Breast epithelium (tissue), 3 donors: ENCODE results near the gene SH3BP5.

Experiments used
- POLR2A ChIP-seq: fragments of 450-650 bp; IDR thresholded peaks from one replicate; pipeline ENCODE4 v1.6.1; 2016; ENCODE audit warnings: antibody characterized with exemption, mild to moderate bottlenecking, moderate library complexity
- TF ChIP-seq, protein P1 (sequence below), 3 donors: fragments of 450-650 bp; IDR thresholded peaks; one replicate each; pipeline ENCODE4 v1.5.1; 2016 to 2017; ENCODE audit warnings: antibody characterized with exemption in 3 of 3, mild to moderate bottlenecking in 3 of 3, moderate library complexity in 3 of 3

DNA sequence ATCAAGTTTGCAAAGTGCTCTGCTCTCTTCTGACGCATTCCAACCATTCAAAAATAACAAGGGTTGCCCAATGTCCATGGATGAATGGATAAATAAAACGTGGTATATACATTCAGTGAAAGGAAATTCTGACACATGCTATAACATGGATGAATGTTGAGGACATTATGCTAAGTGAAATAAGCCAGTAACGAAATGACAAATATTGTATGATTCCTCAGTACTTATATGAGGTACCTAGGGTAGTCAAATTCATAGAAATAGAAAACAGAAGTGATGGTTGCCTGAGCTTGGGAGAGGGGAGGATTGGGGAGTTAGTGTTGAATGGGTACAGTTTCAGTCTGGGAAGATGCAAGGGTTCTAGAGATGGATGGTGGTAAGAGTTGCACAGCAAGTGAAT is 33.9 kb downstream of the SH3BP5 start:
- TF ChIP-seq, protein P1, sequence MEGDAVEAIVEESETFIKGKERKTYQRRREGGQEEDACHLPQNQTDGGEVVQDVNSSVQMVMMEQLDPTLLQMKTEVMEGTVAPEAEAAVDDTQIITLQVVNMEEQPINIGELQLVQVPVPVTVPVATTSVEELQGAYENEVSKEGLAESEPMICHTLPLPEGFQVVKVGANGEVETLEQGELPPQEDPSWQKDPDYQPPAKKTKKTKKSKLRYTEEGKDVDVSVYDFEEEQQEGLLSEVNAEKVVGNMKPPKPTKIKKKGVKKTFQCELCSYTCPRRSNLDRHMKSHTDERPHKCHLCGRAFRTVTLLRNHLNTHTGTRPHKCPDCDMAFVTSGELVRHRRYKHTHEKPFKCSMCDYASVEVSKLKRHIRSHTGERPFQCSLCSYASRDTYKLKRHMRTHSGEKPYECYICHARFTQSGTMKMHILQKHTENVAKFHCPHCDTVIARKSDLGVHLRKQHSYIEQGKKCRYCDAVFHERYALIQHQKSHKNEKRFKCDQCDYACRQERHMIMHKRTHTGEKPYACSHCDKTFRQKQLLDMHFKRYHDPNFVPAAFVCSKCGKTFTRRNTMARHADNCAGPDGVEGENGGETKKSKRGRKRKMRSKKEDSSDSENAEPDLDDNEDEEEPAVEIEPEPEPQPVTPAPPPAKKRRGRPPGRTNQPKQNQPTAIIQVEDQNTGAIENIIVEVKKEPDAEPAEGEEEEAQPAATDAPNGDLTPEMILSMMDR (IDR thresholded peaks at IDR 0.05) = no peak
- TF ChIP-seq POLR2A = no peak
